ENCODE measurements around the gene DNAJB4. TPM values are rescaled to one million over a fixed set of nuclear protein-coding genes. Genes with fewer than 3 reads are reported as not detected.

DNAJB4 gene
- total RNA-seq, 1 donor from 2014 or later = 20.1 TPM

Other genes with a start within 250 kb of the DNAJB4 start
- gene USP33, start 245.1 kb upstream of the DNAJB4 start, total RNA-seq = 28.6 TPM
- gene MIGA1, start 225.3 kb upstream of the DNAJB4 start, total RNA-seq = 13.1 TPM
- gene NEXN, start 116.3 kb upstream of the DNAJB4 start, total RNA-seq = 38.2 TPM
- gene FUBP1, start 25.9 kb upstream of the DNAJB4 start, total RNA-seq = 90.3 TPM
- gene GIPC2, start 41.0 kb downstream of the DNAJB4 start, total RNA-seq = 0.64 TPM